ENCODE data around the gene RNF186.

DNA sequence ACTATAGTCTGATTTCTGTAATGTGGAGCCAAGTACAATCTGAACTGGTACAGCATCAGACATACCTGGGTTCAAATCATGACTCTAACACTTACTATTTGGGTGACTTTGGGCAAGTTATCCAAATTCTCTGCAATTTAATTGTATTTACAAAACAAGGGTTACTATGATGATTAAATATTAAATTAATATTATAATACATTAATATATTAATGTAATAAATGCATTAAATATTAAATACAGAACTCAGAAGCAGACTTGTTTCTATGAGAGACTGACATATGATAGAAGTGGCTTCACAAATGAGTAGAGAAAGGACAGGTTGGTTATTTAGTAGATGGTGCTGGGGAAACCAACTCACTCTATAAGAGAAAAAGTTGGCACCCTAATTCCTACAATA lies 39.8 kb upstream of the RNF186 start:
- TF ChIP-seq POLR2A (IDR thresholded peaks at IDR 0.05) = no peak
- TF ChIP-seq, protein P1, sequence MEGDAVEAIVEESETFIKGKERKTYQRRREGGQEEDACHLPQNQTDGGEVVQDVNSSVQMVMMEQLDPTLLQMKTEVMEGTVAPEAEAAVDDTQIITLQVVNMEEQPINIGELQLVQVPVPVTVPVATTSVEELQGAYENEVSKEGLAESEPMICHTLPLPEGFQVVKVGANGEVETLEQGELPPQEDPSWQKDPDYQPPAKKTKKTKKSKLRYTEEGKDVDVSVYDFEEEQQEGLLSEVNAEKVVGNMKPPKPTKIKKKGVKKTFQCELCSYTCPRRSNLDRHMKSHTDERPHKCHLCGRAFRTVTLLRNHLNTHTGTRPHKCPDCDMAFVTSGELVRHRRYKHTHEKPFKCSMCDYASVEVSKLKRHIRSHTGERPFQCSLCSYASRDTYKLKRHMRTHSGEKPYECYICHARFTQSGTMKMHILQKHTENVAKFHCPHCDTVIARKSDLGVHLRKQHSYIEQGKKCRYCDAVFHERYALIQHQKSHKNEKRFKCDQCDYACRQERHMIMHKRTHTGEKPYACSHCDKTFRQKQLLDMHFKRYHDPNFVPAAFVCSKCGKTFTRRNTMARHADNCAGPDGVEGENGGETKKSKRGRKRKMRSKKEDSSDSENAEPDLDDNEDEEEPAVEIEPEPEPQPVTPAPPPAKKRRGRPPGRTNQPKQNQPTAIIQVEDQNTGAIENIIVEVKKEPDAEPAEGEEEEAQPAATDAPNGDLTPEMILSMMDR (IDR thresholded peaks at IDR 0.05) = no peak

Data from vagina (tissue), 2 donors.